ENCODE results near the gene F12. TPM values are rescaled to one million over a fixed set of nuclear protein-coding genes. Genes with fewer than 3 reads are reported as not detected.

F12 gene
- total RNA-seq, 1 experiment from 2014 or later: 10.0 TPM

DNA sequence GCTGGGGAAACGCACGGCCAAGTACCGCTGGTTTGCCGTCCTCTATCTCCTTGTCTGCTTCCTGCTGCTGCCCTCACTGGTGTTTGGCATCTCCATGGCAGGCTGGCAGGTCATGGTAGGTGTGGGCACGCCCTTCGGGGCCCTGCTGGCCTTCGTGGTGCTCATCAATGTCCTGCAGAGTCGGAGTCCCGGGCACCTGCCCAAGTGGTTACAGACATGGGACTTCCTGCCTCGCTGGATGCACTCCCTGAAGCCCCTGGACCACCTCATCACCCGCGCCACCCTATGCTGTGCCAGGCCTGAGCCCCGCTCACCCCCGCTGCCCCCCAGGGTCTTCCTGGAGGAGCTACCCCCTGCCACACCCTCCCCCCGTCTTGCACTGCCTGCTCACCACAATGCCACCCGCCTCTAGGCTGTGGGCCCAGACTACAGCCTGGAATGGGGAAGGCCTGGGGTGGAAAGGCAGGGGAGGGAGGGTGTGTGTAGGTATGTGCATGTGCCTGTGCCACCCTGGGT, 11.4 kb downstream of the F12 start:
- ATAC-seq (no peak), DNase-seq (ENCODE audit: low spot score) (no peak)
- Mint-ChIP-seq H3K9me3 (no peaks in the 10 kb centered on the region), H3K4me1 (peaks cover 30% of the 10 kb centered on the region), H3K27ac (no peak overlapping the region), H3K27me3 (ENCODE audit: low read depth) (peaks cover 26% of the 10 kb centered on the region), H3K4me3 (no peak overlapping the region), H3K36me3 (no peaks in the 10 kb centered on the region)
- CTCF ChIA-PET: interaction anchor here (1.0 to 1.9 kb wide), 3 partner anchors 27 to 88 kb away, joined by 4 to 7 read pairs (median 5); no protein-coding TSS in a partner anchor
- POLR2A ChIA-PET: no interaction called here
- TF ChIP-seq ATF1 (CRISPR knock-in tag; IDR thresholded peaks at IDR 0.05) (no peak), IRF2 (CRISPR knock-in tag; IDR thresholded peaks at IDR 0.05; ENCODE audit: borderline replicate concordance, low read depth) (no peak), ZNF138 (CRISPR knock-in tag; conservative IDR thresholded peaks at IDR 0.05) (no peak), ZNF281 (CRISPR knock-in tag; IDR thresholded peaks at IDR 0.05) (no peak), GABPB1 (CRISPR knock-in tag; IDR thresholded peaks at IDR 0.05) (no peak), NFATC4 (CRISPR knock-in tag; IDR thresholded peaks at IDR 0.05) (no peak)
- TF ChIP-seq, protein P1, sequence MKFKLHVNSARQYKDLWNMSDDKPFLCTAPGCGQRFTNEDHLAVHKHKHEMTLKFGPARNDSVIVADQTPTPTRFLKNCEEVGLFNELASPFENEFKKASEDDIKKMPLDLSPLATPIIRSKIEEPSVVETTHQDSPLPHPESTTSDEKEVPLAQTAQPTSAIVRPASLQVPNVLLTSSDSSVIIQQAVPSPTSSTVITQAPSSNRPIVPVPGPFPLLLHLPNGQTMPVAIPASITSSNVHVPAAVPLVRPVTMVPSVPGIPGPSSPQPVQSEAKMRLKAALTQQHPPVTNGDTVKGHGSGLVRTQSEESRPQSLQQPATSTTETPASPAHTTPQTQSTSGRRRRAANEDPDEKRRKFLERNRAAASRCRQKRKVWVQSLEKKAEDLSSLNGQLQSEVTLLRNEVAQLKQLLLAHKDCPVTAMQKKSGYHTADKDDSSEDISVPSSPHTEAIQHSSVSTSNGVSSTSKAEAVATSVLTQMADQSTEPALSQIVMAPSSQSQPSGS (CRISPR knock-in tag; IDR thresholded peaks at IDR 0.05; ENCODE audit: borderline replicate concordance, low read depth): no peak
- TF ChIP-seq, protein P2, sequence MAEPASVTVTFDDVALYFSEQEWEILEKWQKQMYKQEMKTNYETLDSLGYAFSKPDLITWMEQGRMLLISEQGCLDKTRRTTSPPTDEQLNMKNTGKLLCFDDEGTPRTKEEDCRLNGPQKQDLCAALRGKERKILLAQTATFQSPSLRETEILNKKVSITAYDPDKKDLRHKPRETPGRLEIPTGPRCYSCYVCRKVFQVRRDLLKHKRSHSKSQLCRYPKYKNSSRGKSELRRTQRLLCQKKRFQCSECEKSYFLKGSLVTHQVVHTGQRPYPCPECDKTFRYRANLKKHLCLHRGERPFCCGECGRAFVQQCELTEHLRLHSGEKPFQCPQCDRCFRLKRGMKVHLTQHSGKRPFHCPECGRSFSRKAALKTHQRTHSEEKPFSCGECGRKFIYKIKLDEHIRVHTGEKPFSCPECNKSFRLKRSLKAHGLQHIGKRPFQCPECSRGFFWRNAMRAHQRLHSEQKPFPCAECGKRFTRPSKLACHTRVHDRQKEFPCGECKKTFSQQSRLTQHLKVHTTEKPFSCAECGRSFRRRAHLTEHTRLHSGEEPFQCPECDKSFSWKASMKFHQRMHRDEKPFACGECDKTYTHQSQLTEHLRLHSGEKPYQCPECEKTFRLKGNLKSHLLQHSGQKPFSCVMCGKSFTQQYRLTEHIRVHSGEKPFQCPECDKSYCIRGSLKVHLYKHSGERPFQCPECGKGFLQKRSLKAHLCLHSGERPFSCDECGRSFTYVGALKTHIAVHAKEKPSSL (CRISPR knock-in tag; conservative IDR thresholded peaks at IDR 0.05): no peak
- TF ChIP-seq, protein P3, sequence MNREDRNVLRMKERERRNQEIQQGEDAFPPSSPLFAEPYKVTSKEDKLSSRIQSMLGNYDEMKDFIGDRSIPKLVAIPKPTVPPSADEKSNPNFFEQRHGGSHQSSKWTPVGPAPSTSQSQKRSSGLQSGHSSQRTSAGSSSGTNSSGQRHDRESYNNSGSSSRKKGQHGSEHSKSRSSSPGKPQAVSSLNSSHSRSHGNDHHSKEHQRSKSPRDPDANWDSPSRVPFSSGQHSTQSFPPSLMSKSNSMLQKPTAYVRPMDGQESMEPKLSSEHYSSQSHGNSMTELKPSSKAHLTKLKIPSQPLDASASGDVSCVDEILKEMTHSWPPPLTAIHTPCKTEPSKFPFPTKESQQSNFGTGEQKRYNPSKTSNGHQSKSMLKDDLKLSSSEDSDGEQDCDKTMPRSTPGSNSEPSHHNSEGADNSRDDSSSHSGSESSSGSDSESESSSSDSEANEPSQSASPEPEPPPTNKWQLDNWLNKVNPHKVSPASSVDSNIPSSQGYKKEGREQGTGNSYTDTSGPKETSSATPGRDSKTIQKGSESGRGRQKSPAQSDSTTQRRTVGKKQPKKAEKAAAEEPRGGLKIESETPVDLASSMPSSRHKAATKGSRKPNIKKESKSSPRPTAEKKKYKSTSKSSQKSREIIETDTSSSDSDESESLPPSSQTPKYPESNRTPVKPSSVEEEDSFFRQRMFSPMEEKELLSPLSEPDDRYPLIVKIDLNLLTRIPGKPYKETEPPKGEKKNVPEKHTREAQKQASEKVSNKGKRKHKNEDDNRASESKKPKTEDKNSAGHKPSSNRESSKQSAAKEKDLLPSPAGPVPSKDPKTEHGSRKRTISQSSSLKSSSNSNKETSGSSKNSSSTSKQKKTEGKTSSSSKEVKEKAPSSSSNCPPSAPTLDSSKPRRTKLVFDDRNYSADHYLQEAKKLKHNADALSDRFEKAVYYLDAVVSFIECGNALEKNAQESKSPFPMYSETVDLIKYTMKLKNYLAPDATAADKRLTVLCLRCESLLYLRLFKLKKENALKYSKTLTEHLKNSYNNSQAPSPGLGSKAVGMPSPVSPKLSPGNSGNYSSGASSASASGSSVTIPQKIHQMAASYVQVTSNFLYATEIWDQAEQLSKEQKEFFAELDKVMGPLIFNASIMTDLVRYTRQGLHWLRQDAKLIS (CRISPR knock-in tag; IDR thresholded peaks at IDR 0.05; ENCODE audit: borderline replicate concordance): no peak
- TF ChIP-seq, protein P4, sequence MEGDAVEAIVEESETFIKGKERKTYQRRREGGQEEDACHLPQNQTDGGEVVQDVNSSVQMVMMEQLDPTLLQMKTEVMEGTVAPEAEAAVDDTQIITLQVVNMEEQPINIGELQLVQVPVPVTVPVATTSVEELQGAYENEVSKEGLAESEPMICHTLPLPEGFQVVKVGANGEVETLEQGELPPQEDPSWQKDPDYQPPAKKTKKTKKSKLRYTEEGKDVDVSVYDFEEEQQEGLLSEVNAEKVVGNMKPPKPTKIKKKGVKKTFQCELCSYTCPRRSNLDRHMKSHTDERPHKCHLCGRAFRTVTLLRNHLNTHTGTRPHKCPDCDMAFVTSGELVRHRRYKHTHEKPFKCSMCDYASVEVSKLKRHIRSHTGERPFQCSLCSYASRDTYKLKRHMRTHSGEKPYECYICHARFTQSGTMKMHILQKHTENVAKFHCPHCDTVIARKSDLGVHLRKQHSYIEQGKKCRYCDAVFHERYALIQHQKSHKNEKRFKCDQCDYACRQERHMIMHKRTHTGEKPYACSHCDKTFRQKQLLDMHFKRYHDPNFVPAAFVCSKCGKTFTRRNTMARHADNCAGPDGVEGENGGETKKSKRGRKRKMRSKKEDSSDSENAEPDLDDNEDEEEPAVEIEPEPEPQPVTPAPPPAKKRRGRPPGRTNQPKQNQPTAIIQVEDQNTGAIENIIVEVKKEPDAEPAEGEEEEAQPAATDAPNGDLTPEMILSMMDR (IDR thresholded peaks at IDR 0.05): no peak
- TF ChIP-seq, protein P5, sequence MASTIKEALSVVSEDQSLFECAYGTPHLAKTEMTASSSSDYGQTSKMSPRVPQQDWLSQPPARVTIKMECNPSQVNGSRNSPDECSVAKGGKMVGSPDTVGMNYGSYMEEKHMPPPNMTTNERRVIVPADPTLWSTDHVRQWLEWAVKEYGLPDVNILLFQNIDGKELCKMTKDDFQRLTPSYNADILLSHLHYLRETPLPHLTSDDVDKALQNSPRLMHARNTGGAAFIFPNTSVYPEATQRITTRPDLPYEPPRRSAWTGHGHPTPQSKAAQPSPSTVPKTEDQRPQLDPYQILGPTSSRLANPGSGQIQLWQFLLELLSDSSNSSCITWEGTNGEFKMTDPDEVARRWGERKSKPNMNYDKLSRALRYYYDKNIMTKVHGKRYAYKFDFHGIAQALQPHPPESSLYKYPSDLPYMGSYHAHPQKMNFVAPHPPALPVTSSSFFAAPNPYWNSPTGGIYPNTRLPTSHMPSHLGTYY (CRISPR knock-in tag; IDR thresholded peaks at IDR 0.05): no peak
- TF ChIP-seq, protein P6, sequence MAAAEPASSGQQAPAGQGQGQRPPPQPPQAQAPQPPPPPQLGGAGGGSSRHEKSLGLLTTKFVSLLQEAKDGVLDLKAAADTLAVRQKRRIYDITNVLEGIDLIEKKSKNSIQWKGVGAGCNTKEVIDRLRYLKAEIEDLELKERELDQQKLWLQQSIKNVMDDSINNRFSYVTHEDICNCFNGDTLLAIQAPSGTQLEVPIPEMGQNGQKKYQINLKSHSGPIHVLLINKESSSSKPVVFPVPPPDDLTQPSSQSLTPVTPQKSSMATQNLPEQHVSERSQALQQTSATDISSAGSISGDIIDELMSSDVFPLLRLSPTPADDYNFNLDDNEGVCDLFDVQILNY (CRISPR knock-in tag; IDR thresholded peaks at IDR 0.05): no peak

All from WTC11 (cell line).